22Rv1 (cell line): ENCODE data around the gene NR5A1.

Experiments used
- CTCF ChIP-seq: fragments of 450-650 bp; IDR thresholded peaks from 2 replicates; pipeline ENCODE4 v1.5.1; 2017; ENCODE audit warnings: mild to moderate bottlenecking
- ZFX ChIP-seq: fragments of 450-650 bp; IDR thresholded peaks from 2 replicates; pipeline ENCODE4 v1.6.1; 2017; ENCODE audit warnings: antibody characterized with exemption, borderline replicate concordance

GRCh38 chr9:124455820-124456219, 51.4 kb downstream of the NR5A1 start:
- TF ChIP-seq ZFX (no peak), CTCF (no peak)
